Measurements from ENCODE around the gene TMEM40. TPM values are rescaled to one million over a fixed set of nuclear protein-coding genes. Genes with fewer than 3 reads are reported as not detected.

The TMEM40 gene
- total and polyA plus RNA-seq, 2 donors (not counting 1 experiment from before 2014, with no cell fraction given): 0.33 TPM; not detected in 1

DNA sequence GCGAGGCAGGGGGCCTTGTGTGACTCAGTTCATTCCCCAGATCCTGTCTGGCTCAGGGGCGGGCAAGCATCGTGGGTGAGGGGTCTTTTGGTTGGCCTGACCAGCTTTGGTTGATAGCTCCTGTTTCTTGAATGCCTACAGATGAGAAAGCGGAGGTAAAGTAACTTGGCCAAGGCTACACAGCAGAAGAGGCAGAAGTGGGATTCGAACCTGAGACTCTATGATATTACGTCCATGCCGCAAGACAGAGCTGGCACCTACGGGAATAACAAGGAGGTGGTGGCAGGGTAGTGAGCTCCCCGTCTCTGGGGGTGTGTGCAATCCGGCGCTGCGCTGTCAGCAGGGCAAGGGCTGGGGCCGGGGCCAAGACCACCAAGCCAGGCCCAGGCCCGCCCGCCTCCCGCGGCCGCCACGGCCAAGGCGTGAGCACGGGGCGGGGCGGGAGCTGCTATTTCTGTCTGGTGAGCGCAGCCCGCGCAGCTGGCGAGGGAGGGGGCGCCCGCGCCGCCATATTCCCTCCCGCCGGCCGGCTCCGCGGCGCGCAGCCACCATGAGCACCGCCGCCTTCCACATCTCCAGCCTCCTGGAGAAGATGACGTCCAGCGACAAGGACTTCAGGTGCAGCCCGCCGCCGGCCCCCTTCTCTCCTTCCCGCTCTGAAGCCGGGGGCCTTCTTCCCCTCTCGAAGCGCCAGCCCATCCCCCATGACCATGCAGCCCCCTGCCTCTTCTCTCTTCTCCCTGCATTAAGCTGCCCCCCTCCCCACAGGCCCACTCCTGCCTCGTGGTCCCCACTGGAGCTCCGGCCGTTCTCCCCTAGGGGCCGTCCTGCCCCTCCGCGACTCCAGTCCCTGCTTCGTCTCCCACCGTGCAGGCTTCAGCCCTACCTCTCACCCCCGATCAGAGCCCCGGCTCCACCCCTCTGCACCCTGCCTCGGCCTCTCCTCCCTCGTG is 37.4 kb upstream of the TMEM40 start, which contains the start of gene CAND2:
Gene CAND2, plus strand, starts transcription at position 510 of the 953 bp plus-strand sequence. Its CDS starts 41 bp downstream, at position 551.
- DNase-seq (peak; percentile 65), ATAC-seq (ENCODE audit: low read depth) (peak; percentile 75)
- no peak for TF ChIP-seq EZH2 (IDR thresholded peaks at IDR 0.05; ENCODE audit: borderline replicate concordance, insufficient read depth, low read depth, low read length, poor library complexity, severe bottlenecking)
- TF ChIP-seq, protein P1, sequence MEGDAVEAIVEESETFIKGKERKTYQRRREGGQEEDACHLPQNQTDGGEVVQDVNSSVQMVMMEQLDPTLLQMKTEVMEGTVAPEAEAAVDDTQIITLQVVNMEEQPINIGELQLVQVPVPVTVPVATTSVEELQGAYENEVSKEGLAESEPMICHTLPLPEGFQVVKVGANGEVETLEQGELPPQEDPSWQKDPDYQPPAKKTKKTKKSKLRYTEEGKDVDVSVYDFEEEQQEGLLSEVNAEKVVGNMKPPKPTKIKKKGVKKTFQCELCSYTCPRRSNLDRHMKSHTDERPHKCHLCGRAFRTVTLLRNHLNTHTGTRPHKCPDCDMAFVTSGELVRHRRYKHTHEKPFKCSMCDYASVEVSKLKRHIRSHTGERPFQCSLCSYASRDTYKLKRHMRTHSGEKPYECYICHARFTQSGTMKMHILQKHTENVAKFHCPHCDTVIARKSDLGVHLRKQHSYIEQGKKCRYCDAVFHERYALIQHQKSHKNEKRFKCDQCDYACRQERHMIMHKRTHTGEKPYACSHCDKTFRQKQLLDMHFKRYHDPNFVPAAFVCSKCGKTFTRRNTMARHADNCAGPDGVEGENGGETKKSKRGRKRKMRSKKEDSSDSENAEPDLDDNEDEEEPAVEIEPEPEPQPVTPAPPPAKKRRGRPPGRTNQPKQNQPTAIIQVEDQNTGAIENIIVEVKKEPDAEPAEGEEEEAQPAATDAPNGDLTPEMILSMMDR (IDR thresholded peaks at IDR 0.05): no peak
- Histone ChIP-seq H3K36me3 (replicated peaks in 1 of 2; ENCODE audit: control extremely low read depth in 1 of 2, control insufficient read depth in 1 of 2, extremely low read depth in 1 of 2, insufficient read depth in 2 of 2, low read length in 1 of 2) (no peaks in the 10 kb centered on the region), H3K27ac (ENCODE audit: low read length in 2 of 2) (no peak within 1 kb of the TSS), H3K79me2 (ENCODE audit: control insufficient read depth, insufficient read depth, low read length) (no peaks in the 10 kb centered on the region), H3K4me3 (ENCODE audit: control extremely low read depth in 1 of 5, extremely low read depth in 1 of 5, insufficient read depth in 1 of 5, low read depth in 2 of 5, low read length in 4 of 5) (peak within 1 kb of the TSS; percentile 14 to 78 (median 55)), H3K9me3 (ENCODE audit: control extremely low read depth in 1 of 3, control insufficient read depth in 2 of 3, insufficient read depth in 1 of 3, low read length in 2 of 3) (peaks cover 0 to 3% (median 0%) of the 10 kb centered on the region in 3 donors), H4K20me1 (ENCODE audit: control insufficient read depth, insufficient read depth, low read length, poor library complexity, severe bottlenecking) (no peaks in the 10 kb centered on the region), H2AFZ (ENCODE audit: insufficient read depth, low read depth, low read length, poor library complexity, severe bottlenecking) (peak within 1 kb of the TSS; percentile 90), H3K27me3 (replicated peaks in 1 of 4; ENCODE audit: control extremely low read depth in 1 of 4, control insufficient read depth in 3 of 4, insufficient read depth in 4 of 4, low read length in 3 of 4) (peaks cover 0 to 14% (median 6%) of the 10 kb centered on the region in 4 experiments), H3K4me1 (ENCODE audit: control insufficient read depth in 2 of 2, insufficient read depth in 2 of 2, low read length in 2 of 2) (peaks cover 15 to 26% of the 10 kb centered on the region in 2 donors), H3K9ac (ENCODE audit: low read length) (peak within 1 kb of the TSS; percentile 74), H3K4me2 (replicated peaks; ENCODE audit: low read depth, low read length, poor library complexity, severe bottlenecking) (peak within 1 kb of the TSS; percentile 97)
- ChIA-PET CTCF (interaction anchor here (0.8 to 3.3 kb wide), 4 partner anchors 9 to 113 kb away, joined by 3 to 24 read pairs (median 4); partner anchors contain the start of gene RPL32), POLR2A (interaction anchor here (0.7 kb wide), 1 partner anchor 445 kb away, joined by 3 read pairs; no protein-coding TSS in a partner anchor)
- Mint-ChIP-seq H3K27me3 (peaks cover 12% of the 10 kb centered on the region), H3K4me1 (peaks cover 22% of the 10 kb centered on the region), H3K27ac (peak within 1 kb of the TSS; percentile 56), H3K9me3 (ENCODE audit: insufficient read depth) (no peaks in the 10 kb centered on the region), H3K4me3 (peak within 1 kb of the TSS; percentile 89)
- intact Hi-C loops (cut with micrococcal nuclease): loop anchor here (1.0 to 5.0 kb wide), 2 partner anchors 14 to 134 kb away; partner anchors contain the start of gene RAF1
- WGBS (ENCODE audit: insufficient coverage): 9% methylated on average over 49 of the region's 61 CpGs

All from B cell (primary cell).